H9 (cell line): Measurements from ENCODE around the gene KREMEN1. TPM values are rescaled to one million over a fixed set of nuclear protein-coding genes. Genes with fewer than 3 reads are reported as not detected.

Source experiments
- DNase-seq: peaks from one replicate; pipeline ENCODE4 v3.0.0-alpha.2; 2017
- H2AFZ ChIP-seq: one replicate; pipeline ENCODE4 v1.6.1; 2013; ENCODE audit warnings: mild to moderate bottlenecking, low read length, control low read depth, moderate library complexity
- H2AK5ac ChIP-seq: 2 replicates; pipeline ENCODE4 v1.6.1; 2013; ENCODE audit warnings: low read length, control low read depth, mixed read lengths; ENCODE audit not compliant: insufficient read length
- H2BK120ac ChIP-seq: one replicate; pipeline ENCODE4 v1.6.1; 2013; ENCODE audit warnings: low read depth, mild to moderate bottlenecking, low read length, control low read depth, inconsistent platforms; ENCODE audit not compliant: poor library complexity, severe bottlenecking
- H2BK12ac ChIP-seq: 2 replicates; pipeline ENCODE4 v1.6.1; 2013; ENCODE audit warnings: low read length, control low read depth, mixed read lengths, low read depth; ENCODE audit not compliant: insufficient read length
- H2BK15ac ChIP-seq: 2 replicates; pipeline ENCODE4 v1.6.1; 2013; ENCODE audit warnings: low read depth, low read length, control low read depth
- H2BK20ac ChIP-seq: one replicate; pipeline ENCODE4 v1.6.1; 2013; ENCODE audit warnings: low read depth, mild to moderate bottlenecking, low read length, control low read depth, inconsistent platforms; ENCODE audit not compliant: poor library complexity, severe bottlenecking
- H2BK5ac ChIP-seq: 2 replicates; pipeline ENCODE4 v1.6.1; 2013; ENCODE audit warnings: low read length, control low read depth, mixed read lengths; ENCODE audit not compliant: insufficient read length
- H3K14ac ChIP-seq: 2 replicates; pipeline ENCODE4 v1.6.1; 2013; ENCODE audit warnings: low read length, control low read depth; ENCODE audit not compliant: insufficient read depth
- H3K18ac ChIP-seq: 2 replicates; pipeline ENCODE4 v1.6.1; 2013; ENCODE audit warnings: low read depth, mild to moderate bottlenecking, mixed read lengths, low read length, control low read depth; ENCODE audit not compliant: insufficient read length
- H3K23ac ChIP-seq: 2 replicates; pipeline ENCODE4 v1.6.1; 2013; ENCODE audit warnings: low read length, control low read depth, mixed read lengths, low read depth; ENCODE audit not compliant: insufficient read length
- H3K23me2 ChIP-seq: 2 replicates; pipeline ENCODE4 v1.6.1; 2013; ENCODE audit warnings: low read depth, mild to moderate bottlenecking, mixed read lengths, low read length, control low read depth; ENCODE audit not compliant: insufficient read length, poor library complexity, severe bottlenecking
- H3K27ac ChIP-seq: 2 replicates; pipeline ENCODE4 v1.5.1; 2013; ENCODE audit warnings: low read length, control low read depth, mixed read lengths, low read depth; ENCODE audit not compliant: insufficient read length
- H3K27me3 ChIP-seq: 2 replicates; pipeline ENCODE4 v1.6.1; 2013; ENCODE audit warnings: low read length, control low read depth, inconsistent platforms; ENCODE audit not compliant: insufficient read depth
- H3K4ac ChIP-seq: 2 replicates; pipeline ENCODE4 v1.6.1; 2013; ENCODE audit warnings: low read depth, mild to moderate bottlenecking, control low read depth, inconsistent platforms, low read length, moderate library complexity
- H3K4me1 ChIP-seq: 2 replicates; pipeline ENCODE4 v1.6.1; 2013; ENCODE audit warnings: low read length, control low read depth, inconsistent platforms; ENCODE audit not compliant: insufficient read depth
- H3K4me2 ChIP-seq: 2 replicates; pipeline ENCODE4 v1.6.1; 2013; ENCODE audit warnings: low read length, control low read depth, mixed read lengths; ENCODE audit not compliant: insufficient read length, insufficient read depth
- H3K56ac ChIP-seq: 2 replicates; pipeline ENCODE4 v1.6.1; 2013; ENCODE audit warnings: low read depth, mild to moderate bottlenecking, mixed read lengths, low read length, control low read depth; ENCODE audit not compliant: insufficient read length
- H3K79me1 ChIP-seq: 2 replicates; pipeline ENCODE4 v1.6.1; 2013; ENCODE audit warnings: low read depth, mild to moderate bottlenecking, moderate library complexity, low read length, control low read depth, inconsistent platforms; ENCODE audit not compliant: insufficient read depth, poor library complexity, severe bottlenecking
- H3K79me2 ChIP-seq: 2 replicates; pipeline ENCODE4 v1.6.1; 2013; ENCODE audit warnings: low read length, control low read depth, inconsistent platforms; ENCODE audit not compliant: insufficient read depth
- H3K9ac ChIP-seq: 2 replicates; pipeline ENCODE4 v1.6.1; 2013; ENCODE audit warnings: low read length, control low read depth, mixed read lengths; ENCODE audit not compliant: insufficient read length; ENCODE audit errors: extremely low read depth
- H3K9me3 ChIP-seq: one replicate; pipeline ENCODE4 v1.6.1; 2013; ENCODE audit warnings: low read depth, low read length, inconsistent platforms; ENCODE audit not compliant: control insufficient read depth
- H3T11ph ChIP-seq: one replicate; pipeline ENCODE4 v1.6.1; 2013; ENCODE audit warnings: mild to moderate bottlenecking, low read length, control low read depth, inconsistent platforms
- H4K20me1 ChIP-seq: one replicate; pipeline ENCODE4 v1.6.1; 2013; ENCODE audit not compliant: control insufficient read depth, insufficient read length, insufficient read depth
- H4K5ac ChIP-seq: 2 replicates; pipeline ENCODE4 v1.6.1; 2013; ENCODE audit warnings: low read depth, mild to moderate bottlenecking, mixed read lengths, low read length, control low read depth; ENCODE audit not compliant: insufficient read length
- H4K8ac ChIP-seq: replicated peaks from 2 replicates; pipeline ENCODE4 v1.6.1; 2013; ENCODE audit warnings: low read length, control low read depth, mixed read lengths, low read depth; ENCODE audit not compliant: insufficient read length
- H4K91ac ChIP-seq: 2 replicates; pipeline ENCODE4 v1.6.1; 2013; ENCODE audit warnings: low read depth, mild to moderate bottlenecking, moderate library complexity, mixed read lengths, low read length, control low read depth; ENCODE audit not compliant: insufficient read length
- H3K27ac Mint-ChIP-seq, 3 experiments: 2 replicates in 2 of 3; 3 replicates in 1 of 3; pipeline ENCODE4 v1.8.0; 2020 to 2021; ENCODE audit warnings: mixed read lengths in 3 of 3, mild to moderate bottlenecking in 1 of 3, moderate library complexity in 1 of 3
- H3K27me3 Mint-ChIP-seq: 2 replicates; pipeline ENCODE4 v1.8.0; 2021; ENCODE audit warnings: low read depth, mild to moderate bottlenecking, moderate library complexity, mixed read lengths
- H3K36me3 Mint-ChIP-seq, 3 experiments: 2 replicates in 2 of 3; 3 replicates in 1 of 3; pipeline ENCODE4 v1.8.0; 2020 to 2021; ENCODE audit warnings: low read depth in 3 of 3, mixed read lengths in 3 of 3; ENCODE audit not compliant: insufficient read depth in 1 of 3
- H3K4me1 Mint-ChIP-seq, 2 experiments: 2 replicates each; pipeline ENCODE4 v1.8.0; 2020; ENCODE audit warnings: mixed read lengths in 2 of 2
- H3K4me3 Mint-ChIP-seq, 2 experiments: 2 replicates in 1 of 2; 3 replicates in 1 of 2; pipeline ENCODE4 v1.8.0; 2020 to 2021; ENCODE audit warnings: mild to moderate bottlenecking in 2 of 2, mixed read lengths in 2 of 2, moderate library complexity in 1 of 2
- H3K9me3 Mint-ChIP-seq, 2 experiments: 2 replicates in 1 of 2; 3 replicates in 1 of 2; pipeline ENCODE4 v1.8.0; 2020; ENCODE audit warnings: mild to moderate bottlenecking in 2 of 2, mixed read lengths in 2 of 2, moderate library complexity in 1 of 2
- WGBS: extraction: QIAGEN DNeasy Blood & Tissue Kit; methylation state at CpG from one replicate; pipeline ENCODE4 v1.1.7; 2013; ENCODE audit warnings: missing lambda C conversion rate, low lambda C conversion rate, mixed read lengths; ENCODE audit not compliant: insufficient read length; ENCODE audit errors: extremely low coverage; 5-methylcytosine and 5-hydroxymethylcytosine counted together
- total RNA-seq: library from RNA; stranded (reverse); gene quantifications from 2 replicates; pipeline ENCODE4 v1.2.1, GENCODE V29; 2021
- TF ChIP-seq, protein P1 (sequence below): fragments of 200-600 bp; sonication (generic); conservative IDR thresholded peaks from 3 replicates; pipeline ENCODE4 v1.8.0; 2021; ENCODE audit warnings: antibody characterized with exemption, mild to moderate bottlenecking

The KREMEN1 gene
- total RNA-seq, 1 experiment from 2014 or later: 2.4 TPM

DNA sequence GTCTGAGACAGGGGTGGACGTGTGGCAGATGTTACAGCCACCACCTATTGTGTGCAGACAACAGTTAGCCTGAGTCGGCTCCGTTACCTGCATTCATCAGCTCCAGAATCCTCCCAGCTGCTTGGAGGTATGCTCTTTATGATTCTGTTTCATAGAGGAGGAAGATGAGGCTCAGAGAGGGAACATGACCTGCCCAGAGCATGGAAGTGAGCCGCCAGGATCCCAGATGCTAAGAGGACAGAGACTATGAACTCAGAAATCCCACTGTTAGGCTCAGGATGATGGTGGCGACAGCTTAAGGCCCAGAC, 134.4 kb downstream of the KREMEN1 start:
- Histone ChIP-seq H2BK5ac (no peak overlapping the region), H3K9ac (no peak overlapping the region), H3K56ac (no peak overlapping the region), H2AK5ac (no peak overlapping the region), H3K23ac (no peak overlapping the region), H3K79me2 (no peaks in the 10 kb centered on the region), H2BK120ac (no peak overlapping the region), H3K18ac (no peak overlapping the region), H4K91ac (no peak overlapping the region), H3K9me3 (no peaks in the 10 kb centered on the region), H3K4me1 (no peaks in the 10 kb centered on the region; the same call in 1 of the 2 replicates), H3K23me2 (peaks cover 4% of the 10 kb centered on the region), H3K4ac (no peak overlapping the region), H4K8ac (no peak overlapping the region), H3K27me3 (no peaks in the 10 kb centered on the region), H2BK15ac (no peak overlapping the region), H2BK12ac (no peak overlapping the region), H4K20me1 (no peaks in the 10 kb centered on the region), H3T11ph (no peak overlapping the region), H2BK20ac (no peak overlapping the region), H3K4me2 (no peak overlapping the region), H2AFZ (no peak overlapping the region), H3K27ac (no peak overlapping the region), H3K14ac (no peak overlapping the region), H4K5ac (no peak overlapping the region), H3K79me1 (no peaks in the 10 kb centered on the region)
- Mint-ChIP-seq H3K27ac (no peak overlapping the region), H3K36me3 (no peaks in the 10 kb centered on the region; a peak in 1 of 7 replicates), H3K4me3 (peak overlapping the region in 1 of 2 experiments; percentile 91; a peak in 1 of 5 replicates), H3K4me1 (peaks cover 27 to 37% of the 10 kb centered on the region in 2 experiments), H3K9me3 (no peaks in the 10 kb centered on the region; a peak in 1 of 5 replicates), H3K27me3 (peaks cover 22% of the 10 kb centered on the region)
- no CpG with 5 or more reads among the region's 5 CpGs for WGBS
- DNase-seq: no peak
- TF ChIP-seq, protein P1, sequence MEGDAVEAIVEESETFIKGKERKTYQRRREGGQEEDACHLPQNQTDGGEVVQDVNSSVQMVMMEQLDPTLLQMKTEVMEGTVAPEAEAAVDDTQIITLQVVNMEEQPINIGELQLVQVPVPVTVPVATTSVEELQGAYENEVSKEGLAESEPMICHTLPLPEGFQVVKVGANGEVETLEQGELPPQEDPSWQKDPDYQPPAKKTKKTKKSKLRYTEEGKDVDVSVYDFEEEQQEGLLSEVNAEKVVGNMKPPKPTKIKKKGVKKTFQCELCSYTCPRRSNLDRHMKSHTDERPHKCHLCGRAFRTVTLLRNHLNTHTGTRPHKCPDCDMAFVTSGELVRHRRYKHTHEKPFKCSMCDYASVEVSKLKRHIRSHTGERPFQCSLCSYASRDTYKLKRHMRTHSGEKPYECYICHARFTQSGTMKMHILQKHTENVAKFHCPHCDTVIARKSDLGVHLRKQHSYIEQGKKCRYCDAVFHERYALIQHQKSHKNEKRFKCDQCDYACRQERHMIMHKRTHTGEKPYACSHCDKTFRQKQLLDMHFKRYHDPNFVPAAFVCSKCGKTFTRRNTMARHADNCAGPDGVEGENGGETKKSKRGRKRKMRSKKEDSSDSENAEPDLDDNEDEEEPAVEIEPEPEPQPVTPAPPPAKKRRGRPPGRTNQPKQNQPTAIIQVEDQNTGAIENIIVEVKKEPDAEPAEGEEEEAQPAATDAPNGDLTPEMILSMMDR: no peak
